C4-2B (cell line): Measurements from ENCODE around the gene CGB7.

Source experiments
- ZFX ChIP-seq: fragments of 450-650 bp; IDR thresholded peaks from 2 replicates; pipeline ENCODE4 v1.6.1; 2017
- TF ChIP-seq, protein P1 (sequence below): fragments of 450-650 bp; conservative IDR thresholded peaks from 2 replicates; pipeline ENCODE4 v1.5.1; 2017; ENCODE audit warnings: mild to moderate bottlenecking

DNA sequence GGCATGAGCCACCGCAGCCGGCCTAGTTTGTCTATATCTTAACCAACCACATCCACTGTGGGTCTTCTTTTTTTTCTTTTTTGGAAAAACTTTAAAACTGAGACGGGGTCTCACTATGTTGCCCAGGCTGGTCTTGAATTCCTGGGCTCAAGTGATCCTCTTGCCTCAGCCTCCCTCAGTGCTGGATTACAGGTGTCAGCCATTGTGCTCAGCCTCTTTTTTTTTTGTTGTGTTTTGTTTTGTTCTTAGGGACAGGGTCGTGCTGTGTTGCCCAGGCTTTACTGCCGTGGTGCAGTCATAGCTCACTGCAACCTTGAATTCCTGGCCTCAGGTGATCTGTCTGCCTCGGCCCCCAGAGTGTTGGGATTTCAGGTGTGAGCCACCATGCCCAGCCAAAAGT, 35.1 kb upstream of the CGB7 start:
- TF ChIP-seq, protein P1, sequence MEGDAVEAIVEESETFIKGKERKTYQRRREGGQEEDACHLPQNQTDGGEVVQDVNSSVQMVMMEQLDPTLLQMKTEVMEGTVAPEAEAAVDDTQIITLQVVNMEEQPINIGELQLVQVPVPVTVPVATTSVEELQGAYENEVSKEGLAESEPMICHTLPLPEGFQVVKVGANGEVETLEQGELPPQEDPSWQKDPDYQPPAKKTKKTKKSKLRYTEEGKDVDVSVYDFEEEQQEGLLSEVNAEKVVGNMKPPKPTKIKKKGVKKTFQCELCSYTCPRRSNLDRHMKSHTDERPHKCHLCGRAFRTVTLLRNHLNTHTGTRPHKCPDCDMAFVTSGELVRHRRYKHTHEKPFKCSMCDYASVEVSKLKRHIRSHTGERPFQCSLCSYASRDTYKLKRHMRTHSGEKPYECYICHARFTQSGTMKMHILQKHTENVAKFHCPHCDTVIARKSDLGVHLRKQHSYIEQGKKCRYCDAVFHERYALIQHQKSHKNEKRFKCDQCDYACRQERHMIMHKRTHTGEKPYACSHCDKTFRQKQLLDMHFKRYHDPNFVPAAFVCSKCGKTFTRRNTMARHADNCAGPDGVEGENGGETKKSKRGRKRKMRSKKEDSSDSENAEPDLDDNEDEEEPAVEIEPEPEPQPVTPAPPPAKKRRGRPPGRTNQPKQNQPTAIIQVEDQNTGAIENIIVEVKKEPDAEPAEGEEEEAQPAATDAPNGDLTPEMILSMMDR = no peak
- TF ChIP-seq ZFX = no peak
